Ovary (tissue), 9 donors: ENCODE data around the gene MAP4. TPM values are rescaled to one million over a fixed set of nuclear protein-coding genes. Genes with fewer than 3 reads are reported as not detected.

Source experiments
- DNase-seq, 5 donors: peaks; one replicate each; pipeline ENCODE4 v3.0.0-alpha.2; 2019 to 2020
- H3K27ac ChIP-seq, 2 donors: fragments of 200-600 bp; one replicate each; pipeline versions ENCODE4 v1.5.1 to v1.8.0; 2019 to 2022
- H3K27me3 ChIP-seq: fragments of 200-600 bp; one replicate; pipeline ENCODE4 v1.8.0; 2022
- H3K36me3 ChIP-seq: fragments of 200-600 bp; sonication (generic); one replicate; pipeline ENCODE4 v1.5.1; 2019
- H3K4me1 ChIP-seq: one replicate; pipeline ENCODE4 v1.8.1; 2013; ENCODE audit warnings: mild to moderate bottlenecking, moderate library complexity; ENCODE audit not compliant: insufficient read depth
- H3K4me3 ChIP-seq: fragments of 200-600 bp; sonication (generic); one replicate; pipeline ENCODE4 v1.5.1; 2017
- H3K9me3 ChIP-seq, 2 donors: fragments of 200-600 bp in 1 of 2; sonication (generic) in 1 of 2; one replicate each; pipeline versions ENCODE4 v1.5.1 to v1.8.1; 2013 to 2019; ENCODE audit warnings: mild to moderate bottlenecking in 1 of 2, moderate library complexity in 1 of 2
- EP300 ChIP-seq: sonication (generic); formaldehyde crosslinking; IDR thresholded peaks from one replicate; pipeline ENCODE4 v1.6.1; 2017; ENCODE audit warnings: antibody characterized with exemption
- POLR2A ChIP-seq: fragments of 450-650 bp; IDR thresholded peaks from one replicate; pipeline ENCODE4 v1.6.1; 2017; ENCODE audit warnings: antibody characterized with exemption, mild to moderate bottlenecking, moderate library complexity
- WGBS, 3 donors: extraction: QIAGEN DNeasy Blood & Tissue Kit in 1 of 3; methylation state at CpG; one replicate each; pipeline versions ENCODE4 v1.1.5 to v1.1.7; 2013 to 2017; 5-methylcytosine and 5-hydroxymethylcytosine counted together
- intact Hi-C, 4 donors: fragments of 100-400 bp; cut with DNase I; formaldehyde crosslinking; loops; one replicate each; pipeline versions ENCODE4 v1.11.0 to v1.15.1; 2022 to 2023
- polyA plus RNA-seq, 2 donors: library from polyadenylated mRNA; stranded (reverse); fragments of 200-250 nt in 1 of 2; fragments of 350-450 nt in 1 of 2; fragmentation: Illumina TruSeq in 1 of 2; extraction: RNeasy Lipid Tissue Mini Kit (QIAGEN cat#74804) in 1 of 2; gene quantifications; one replicate each; pipeline ENCODE4 v1.2.3, GENCODE V29; 2013 to 2014
- total RNA-seq, 7 donors: library from RNA; depleted of rRNA in 2 of 7; stranded (reverse); fragments of >200 nt in 2 of 7; fragmentation: NEBNext Ultra II Directional in 3 of 7; extraction: Animal tissue kit (Norgen Biotek cat#: 25700) in 3 of 7; gene quantifications; one replicate each; pipeline versions ENCODE4 v1.1.0 to v1.2.4, GENCODE V29; 2016 to 2023
- TF ChIP-seq, protein P1 (sequence below), 3 donors: fragments of 450-650 bp in 2 of 3; fragments of 200-600 bp in 1 of 3; IDR thresholded peaks; one replicate each; pipeline versions ENCODE4 v1.5.1 to v1.8.0; 2016 to 2022; ENCODE audit warnings: antibody characterized with exemption in 3 of 3, mild to moderate bottlenecking in 1 of 3
- donor health status: DM: no; HTN: no; CAD: no; lungs with moderate emphysema.
- donor health status: DM: no; HTN: no; CAD: no.
- donor health status: Bipolar disorder and iron deficiency.
- donor health status: DM: yes; HTN: yes; CAD: no.
- donor health status: DM: no; HTN: no; CAD: no.
- donor health status: DM: yes; HTN: yes; CAD: no.

MAP4 gene
- total and polyA plus RNA-seq, 9 donors, result 64.9 to 271 (median 196) TPM

DNA sequence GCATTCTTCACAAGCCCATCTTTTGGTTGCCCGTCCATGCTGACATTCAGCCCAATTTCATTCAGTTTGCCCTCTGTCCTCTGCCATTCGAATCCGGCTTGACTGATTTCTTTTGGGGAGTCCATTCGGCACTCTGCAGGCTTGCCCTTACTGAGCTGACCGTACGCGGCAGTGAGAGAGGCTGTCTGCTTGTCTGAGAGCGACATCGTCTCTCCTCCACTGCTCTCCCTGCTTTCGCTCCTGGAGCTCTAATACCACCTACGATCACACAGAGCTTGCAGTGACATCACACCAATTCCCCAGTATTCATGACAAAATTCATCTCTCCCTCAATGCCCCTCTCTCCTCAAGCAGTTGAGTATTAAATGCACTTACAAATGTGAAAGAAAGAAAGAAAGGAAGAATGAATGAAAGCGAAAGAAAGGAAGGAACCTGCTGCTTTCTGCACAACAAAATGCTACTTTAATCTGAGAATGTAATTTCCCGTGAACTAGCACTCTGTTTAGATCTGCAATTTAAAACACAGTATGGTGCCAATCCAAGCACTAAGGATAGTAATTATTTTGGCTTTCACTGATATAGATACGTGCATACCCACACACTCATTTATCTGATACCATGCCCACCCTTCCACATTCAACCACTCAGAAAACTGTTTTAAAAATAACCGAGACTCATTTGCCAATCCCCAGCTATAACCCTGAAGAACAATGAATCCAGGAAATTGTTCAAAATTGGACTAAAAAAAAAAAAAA, 123.8 kb downstream of the MAP4 start:
- intact Hi-C loops, result no loop called here
- WGBS, 3 donors, result 56 to 71% (median 71%) methylated on average over 15 of the region's 15 CpGs
- Histone ChIP-seq H3K4me1 (peaks cover 15% of the 10 kb centered on the region), H3K27me3 (no peaks in the 10 kb centered on the region), H3K4me3 (no peak overlapping the region), H3K27ac (no peak overlapping the region), H3K36me3 (no peaks in the 10 kb centered on the region), H3K9me3 (no peaks in the 10 kb centered on the region)
- no peak for DNase-seq
- TF ChIP-seq, protein P1, sequence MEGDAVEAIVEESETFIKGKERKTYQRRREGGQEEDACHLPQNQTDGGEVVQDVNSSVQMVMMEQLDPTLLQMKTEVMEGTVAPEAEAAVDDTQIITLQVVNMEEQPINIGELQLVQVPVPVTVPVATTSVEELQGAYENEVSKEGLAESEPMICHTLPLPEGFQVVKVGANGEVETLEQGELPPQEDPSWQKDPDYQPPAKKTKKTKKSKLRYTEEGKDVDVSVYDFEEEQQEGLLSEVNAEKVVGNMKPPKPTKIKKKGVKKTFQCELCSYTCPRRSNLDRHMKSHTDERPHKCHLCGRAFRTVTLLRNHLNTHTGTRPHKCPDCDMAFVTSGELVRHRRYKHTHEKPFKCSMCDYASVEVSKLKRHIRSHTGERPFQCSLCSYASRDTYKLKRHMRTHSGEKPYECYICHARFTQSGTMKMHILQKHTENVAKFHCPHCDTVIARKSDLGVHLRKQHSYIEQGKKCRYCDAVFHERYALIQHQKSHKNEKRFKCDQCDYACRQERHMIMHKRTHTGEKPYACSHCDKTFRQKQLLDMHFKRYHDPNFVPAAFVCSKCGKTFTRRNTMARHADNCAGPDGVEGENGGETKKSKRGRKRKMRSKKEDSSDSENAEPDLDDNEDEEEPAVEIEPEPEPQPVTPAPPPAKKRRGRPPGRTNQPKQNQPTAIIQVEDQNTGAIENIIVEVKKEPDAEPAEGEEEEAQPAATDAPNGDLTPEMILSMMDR (IDR thresholded peaks at IDR 0.05), result no peak
- TF ChIP-seq EP300 (no peak), POLR2A (no peak)

DNA sequence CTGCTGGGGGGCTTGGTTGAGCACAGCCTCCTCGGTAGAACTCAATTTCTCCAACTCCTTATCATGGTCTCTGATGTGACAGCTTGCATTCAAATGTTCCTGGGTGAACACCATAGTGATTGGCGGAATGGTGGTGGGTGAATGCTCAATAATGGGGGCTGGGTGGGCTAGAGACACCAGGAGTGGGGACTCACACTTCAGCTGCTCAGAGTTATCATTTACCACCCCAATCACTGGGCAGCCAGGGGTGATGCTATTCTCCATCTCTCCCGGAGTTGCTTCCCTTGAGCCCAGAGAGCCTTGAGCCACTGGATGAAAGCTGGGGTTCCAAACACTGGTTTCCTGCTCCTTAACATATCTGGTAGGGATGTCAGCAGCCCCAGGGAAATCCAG, 124.6 kb downstream of the MAP4 start:
- no peak for DNase-seq
- WGBS, 3 donors, result 66 to 75% (median 70%) methylated on average over 3 of the region's 3 CpGs
- Histone ChIP-seq H3K4me3 (no peak overlapping the region), H3K4me1 (peaks cover 15% of the 10 kb centered on the region), H3K9me3 (no peaks in the 10 kb centered on the region), H3K36me3 (no peaks in the 10 kb centered on the region), H3K27me3 (no peaks in the 10 kb centered on the region), H3K27ac (peak overlapping the region in 1 of 2 donors; percentile 16)
- intact Hi-C loops, result no loop called here
- TF ChIP-seq EP300 (no peak), POLR2A (no peak)
- TF ChIP-seq, protein P1 (IDR thresholded peaks at IDR 0.05), result no peak

DNA sequence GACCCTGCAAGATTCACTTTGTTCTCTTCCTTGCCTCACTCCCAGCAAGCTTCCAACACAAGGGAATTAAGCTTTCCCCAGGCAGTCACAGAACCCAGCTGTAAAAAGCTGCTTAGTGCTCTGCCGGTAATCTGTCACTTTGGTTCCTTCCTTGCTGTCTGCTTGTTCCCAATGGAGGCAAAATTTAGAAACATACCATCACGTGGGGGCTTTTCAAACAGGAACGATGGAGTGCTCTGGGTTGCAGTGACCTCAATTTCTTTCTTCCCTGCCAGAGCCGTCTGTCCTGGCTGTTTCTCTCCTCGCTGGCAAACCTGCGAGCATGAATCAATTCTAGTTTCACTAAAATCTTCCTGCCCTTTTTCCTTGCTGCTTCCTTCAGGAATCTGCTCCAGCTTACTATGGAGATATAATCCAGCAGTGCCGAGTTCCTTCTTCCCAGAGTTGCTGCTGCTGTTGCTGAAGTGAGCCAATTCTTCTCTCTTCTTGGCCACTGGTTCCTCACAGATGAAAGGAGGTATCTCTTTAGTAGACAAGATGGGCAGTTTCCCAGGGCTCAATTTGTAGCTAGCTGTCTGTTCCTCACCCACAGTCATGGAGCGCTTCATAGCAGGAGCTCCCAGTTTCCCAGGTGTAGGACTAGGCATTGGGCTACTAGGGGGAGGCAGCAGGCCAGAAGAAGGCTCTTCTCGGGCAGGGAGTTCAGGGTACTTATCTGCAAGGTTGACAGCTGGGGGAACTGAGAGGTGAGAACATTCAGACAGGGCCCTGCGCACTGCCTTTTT, 125.2 kb downstream of the MAP4 start:
- peak in 4 of 5 donors; percentile 22 to 55 (median 41) for DNase-seq
- Histone ChIP-seq H3K4me1 (peaks cover 15% of the 10 kb centered on the region), H3K4me3 (no peak overlapping the region), H3K27me3 (no peaks in the 10 kb centered on the region), H3K27ac (peak overlapping the region in 1 of 2 donors; percentile 16), H3K9me3 (no peaks in the 10 kb centered on the region), H3K36me3 (no peaks in the 10 kb centered on the region)
- WGBS, 3 donors, result 19 to 28% (median 24%) methylated on average over 10 of the region's 10 CpGs
- intact Hi-C loops, result no loop called here
- TF ChIP-seq EP300 (no peak), POLR2A (no peak)
- TF ChIP-seq, protein P1 (IDR thresholded peaks at IDR 0.05), result no peak

DNA sequence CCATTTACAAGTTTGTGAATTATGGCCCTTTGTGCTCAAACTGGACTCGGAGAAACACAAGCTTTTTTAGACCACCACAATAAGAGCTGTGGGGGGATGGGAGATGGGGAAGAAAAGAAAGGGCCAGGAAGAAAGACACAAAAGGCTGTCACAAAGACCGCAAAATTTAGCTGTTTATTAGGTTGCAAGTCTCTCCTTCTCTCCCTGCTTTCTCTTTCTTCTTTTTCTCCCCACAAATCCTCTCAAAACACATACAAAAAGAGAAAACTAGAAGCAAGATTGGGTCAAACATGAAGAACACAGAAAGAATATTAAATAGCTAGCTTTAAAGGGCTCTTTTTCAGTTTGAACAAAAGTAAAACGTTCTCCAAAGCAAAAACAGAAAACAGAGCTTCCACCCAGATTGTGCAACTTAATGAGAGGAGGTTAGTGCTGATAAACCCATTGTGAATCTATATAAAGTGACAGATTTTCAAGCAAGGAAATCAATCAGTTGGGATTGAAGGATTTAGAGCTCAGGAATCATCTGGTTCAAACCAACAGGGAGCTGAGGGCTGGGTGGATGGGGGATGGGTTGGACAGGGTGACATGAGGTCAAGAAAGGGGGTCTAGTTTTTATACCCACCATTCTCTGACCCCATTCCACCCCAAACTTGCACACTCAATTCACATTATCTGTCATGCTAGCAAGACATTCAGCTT, 125.9 kb downstream of the MAP4 start:
- peak overlapping the region in 1 of 2 donors; percentile 16 for H3K27ac ChIP-seq
- intact Hi-C loops, result no loop called here
- H3K4me3 ChIP-seq, result no peak overlapping the region
- H3K4me1 ChIP-seq, result peaks cover 15% of the 10 kb centered on the region
- no peaks in the 10 kb centered on the region for H3K27me3 ChIP-seq
- DNase-seq, result no peak
- no peaks in the 10 kb centered on the region for H3K9me3 ChIP-seq
- 21 to 23% (median 22%) methylated on average over 3 of the region's 3 CpGs for WGBS, 3 donors
- no peaks in the 10 kb centered on the region for H3K36me3 ChIP-seq
- TF ChIP-seq EP300, result no peak
- TF ChIP-seq, protein P1 (IDR thresholded peaks at IDR 0.05), result no peak
- no peak for TF ChIP-seq POLR2A
